Measurements from ENCODE around the gene BDKRB2. TPM values are rescaled to one million over a fixed set of nuclear protein-coding genes. Genes with fewer than 3 reads are reported as not detected.

Gene BDKRB2
- total and polyA plus RNA-seq, 2 of the 8 experiments (the other 6 are each of a cell fraction or from before 2014, with no cell fraction given), result 0.13 to 0.21 TPM

DNA sequence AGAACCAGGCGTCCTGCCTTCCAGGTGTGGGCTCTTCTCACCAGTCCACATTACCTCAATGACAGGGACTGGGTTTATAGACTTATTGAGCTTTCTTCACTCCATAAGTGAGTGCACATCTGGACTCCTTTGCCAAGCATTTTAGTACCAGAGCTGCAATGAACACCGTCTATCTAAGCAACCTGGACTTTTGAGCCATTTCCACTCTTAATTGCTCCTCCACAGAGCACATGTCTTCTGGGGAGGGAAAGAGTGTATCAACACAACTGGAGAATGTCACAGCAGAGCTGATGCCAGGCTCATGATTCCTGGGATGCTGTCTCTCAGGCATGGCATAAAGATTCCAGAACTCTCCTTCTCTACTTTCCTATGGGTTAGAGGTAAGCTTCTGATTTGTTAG, 43.0 kb upstream of the BDKRB2 start (continued):
- no peak for TF ChIP-seq PHF8 (conservative IDR thresholded peaks at IDR 0.05; ENCODE audit: low read depth, low read length)
- TF ChIP-seq RBBP5 (IDR thresholded peaks at IDR 0.05; ENCODE audit: borderline replicate concordance, low read depth, low read length), result no peak
- TF ChIP-seq, protein P1, sequence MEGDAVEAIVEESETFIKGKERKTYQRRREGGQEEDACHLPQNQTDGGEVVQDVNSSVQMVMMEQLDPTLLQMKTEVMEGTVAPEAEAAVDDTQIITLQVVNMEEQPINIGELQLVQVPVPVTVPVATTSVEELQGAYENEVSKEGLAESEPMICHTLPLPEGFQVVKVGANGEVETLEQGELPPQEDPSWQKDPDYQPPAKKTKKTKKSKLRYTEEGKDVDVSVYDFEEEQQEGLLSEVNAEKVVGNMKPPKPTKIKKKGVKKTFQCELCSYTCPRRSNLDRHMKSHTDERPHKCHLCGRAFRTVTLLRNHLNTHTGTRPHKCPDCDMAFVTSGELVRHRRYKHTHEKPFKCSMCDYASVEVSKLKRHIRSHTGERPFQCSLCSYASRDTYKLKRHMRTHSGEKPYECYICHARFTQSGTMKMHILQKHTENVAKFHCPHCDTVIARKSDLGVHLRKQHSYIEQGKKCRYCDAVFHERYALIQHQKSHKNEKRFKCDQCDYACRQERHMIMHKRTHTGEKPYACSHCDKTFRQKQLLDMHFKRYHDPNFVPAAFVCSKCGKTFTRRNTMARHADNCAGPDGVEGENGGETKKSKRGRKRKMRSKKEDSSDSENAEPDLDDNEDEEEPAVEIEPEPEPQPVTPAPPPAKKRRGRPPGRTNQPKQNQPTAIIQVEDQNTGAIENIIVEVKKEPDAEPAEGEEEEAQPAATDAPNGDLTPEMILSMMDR (IDR thresholded peaks at IDR 0.05; ENCODE audit: control extremely low read depth in 1 of 3, insufficient read depth in 1 of 3, low read depth in 1 of 3, low read length in 3 of 3), result no peak
- TF ChIP-seq TBP (IDR thresholded peaks at IDR 0.05; ENCODE audit: low read depth, low read length), result no peak

All from H1 (cell line).